Cerebellar cortex (tissue), 1 donor: Measurements from ENCODE around the gene TRPM3.
A peak's percentile ranks its signal among the peaks of the same experiment; 100 is the strongest.

Experiments used
- DNase-seq: peaks from one replicate; pipeline ENCODE4 v3.0.0-alpha.2; 2015; ENCODE audit warnings: low spot score

Gene TRPM3

DNA sequence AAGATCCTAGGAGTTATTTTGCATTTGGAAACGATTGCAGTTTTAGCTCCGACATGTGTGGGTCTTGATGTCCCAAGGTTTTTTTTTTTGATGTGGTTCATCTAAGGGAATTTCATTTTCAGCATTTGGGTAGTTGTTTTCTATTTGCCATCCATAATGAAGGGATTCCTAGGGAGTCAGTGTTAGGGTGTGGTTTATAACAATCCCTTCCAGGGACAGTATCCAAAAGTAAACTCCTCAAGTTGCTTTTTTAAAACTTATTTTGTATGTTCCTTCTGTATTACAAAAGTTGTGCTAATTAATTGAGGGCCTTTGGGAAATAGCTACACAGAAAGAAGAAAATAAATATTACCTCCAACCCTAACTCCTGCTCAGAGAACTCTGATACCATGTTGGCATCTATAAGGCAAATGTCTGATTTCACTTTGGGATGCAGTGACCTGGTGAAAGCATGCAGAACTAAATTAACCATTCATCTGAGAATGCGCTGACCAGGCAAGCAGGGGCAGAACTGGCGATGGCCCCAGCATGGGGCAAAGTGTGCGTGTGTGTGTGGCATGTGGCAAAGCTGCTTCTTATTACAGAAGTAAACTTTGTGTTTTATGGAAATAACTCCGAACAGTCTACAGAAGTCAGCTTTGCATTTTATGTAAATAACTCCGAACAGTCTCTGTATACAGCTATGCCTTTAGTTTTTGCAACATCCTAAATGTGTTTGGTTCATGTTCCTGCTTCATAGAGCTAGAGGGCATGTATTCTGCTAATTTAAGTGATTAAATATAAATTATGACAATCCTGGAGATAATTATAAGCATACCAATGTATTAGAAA is 237.2 kb downstream of the TRPM3 start:
- DNase-seq = no peak

DNA sequence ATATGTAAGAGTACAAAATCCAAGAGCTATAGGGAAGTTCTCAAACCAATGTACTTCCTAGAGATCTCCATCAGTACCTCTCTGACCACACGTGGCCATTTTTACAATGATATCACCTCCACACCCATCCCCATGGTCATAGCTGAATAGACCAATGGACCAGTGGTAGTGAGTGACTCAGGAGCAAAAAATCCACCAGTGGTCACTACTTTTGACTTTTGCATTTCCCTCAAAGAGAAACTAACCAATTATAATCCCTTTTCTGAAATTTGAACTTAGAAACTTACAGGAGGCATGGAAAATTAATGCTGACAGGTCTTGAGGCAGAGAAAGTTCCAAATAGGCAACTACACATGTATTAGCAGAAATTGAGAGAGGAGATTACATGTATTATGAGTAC is 238.4 kb downstream of the TRPM3 start:
- DNase-seq = no peak

- no peak for DNase-seq
These were observed 240.1 kb downstream of the TRPM3 start for GRCh38 chr9:70881333-70881732.

DNA sequence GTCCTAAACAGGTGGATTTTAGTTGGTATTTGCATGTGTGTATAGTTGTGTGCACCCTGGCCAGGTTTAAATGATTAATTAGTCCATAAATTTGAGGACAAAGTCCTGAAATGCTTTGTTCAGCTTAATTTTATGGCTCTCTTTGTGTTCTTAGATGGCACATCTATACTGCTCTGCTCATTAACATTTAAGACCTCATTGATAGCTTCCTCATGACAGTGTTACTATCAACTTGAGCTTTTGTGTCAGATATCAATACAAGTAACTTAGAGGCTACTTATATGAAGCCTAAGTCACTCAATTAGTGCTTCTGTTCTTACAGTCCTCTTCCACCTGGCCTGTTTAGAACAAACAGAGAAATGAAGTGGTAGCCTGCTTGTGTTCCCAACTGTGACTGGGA is 240.9 kb downstream of the TRPM3 start:
- no peak for DNase-seq

DNA sequence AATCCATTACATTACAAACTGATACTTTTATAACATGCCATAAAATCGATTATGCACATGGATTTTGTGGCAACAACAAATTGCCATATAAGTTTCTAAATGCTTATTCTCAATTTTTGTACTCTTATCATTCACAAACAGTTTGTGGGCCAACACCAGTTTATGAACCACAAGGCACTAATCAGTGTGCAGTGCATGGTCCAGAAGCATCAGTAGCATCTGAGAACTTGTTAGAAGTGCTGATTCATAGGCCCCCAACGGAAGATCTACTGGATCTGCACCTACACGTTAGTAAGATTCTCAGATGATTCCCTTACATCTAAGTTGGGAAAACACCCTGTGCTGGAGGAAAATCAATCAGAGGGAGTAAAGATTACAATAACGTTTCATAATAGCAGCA is 242.8 kb downstream of the TRPM3 start:
- no peak for DNase-seq

DNA sequence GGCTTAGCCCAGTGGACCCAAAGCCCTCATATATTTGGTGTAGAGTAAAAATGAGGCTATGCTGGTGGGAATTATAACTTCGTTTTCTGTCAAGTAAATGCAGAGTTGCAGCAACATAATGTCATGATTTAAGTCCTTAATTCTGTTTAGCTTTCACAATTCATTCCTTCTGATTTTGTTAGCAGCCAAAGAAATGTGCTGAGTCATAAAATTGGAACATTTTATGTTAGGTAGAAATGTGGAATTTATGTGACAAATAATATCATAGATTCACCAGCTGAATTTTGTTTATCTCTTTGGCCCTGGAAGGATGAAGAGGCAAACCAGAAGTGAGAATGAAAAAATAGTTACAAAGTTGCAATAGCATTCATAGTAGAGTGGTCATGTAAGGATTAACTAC is 247.0 kb downstream of the TRPM3 start:
- no peak for DNase-seq

- DNase-seq = no peak
These were observed 247.9 kb downstream of the TRPM3 start for GRCh38 chr9:70873506-70873905.

DNA sequence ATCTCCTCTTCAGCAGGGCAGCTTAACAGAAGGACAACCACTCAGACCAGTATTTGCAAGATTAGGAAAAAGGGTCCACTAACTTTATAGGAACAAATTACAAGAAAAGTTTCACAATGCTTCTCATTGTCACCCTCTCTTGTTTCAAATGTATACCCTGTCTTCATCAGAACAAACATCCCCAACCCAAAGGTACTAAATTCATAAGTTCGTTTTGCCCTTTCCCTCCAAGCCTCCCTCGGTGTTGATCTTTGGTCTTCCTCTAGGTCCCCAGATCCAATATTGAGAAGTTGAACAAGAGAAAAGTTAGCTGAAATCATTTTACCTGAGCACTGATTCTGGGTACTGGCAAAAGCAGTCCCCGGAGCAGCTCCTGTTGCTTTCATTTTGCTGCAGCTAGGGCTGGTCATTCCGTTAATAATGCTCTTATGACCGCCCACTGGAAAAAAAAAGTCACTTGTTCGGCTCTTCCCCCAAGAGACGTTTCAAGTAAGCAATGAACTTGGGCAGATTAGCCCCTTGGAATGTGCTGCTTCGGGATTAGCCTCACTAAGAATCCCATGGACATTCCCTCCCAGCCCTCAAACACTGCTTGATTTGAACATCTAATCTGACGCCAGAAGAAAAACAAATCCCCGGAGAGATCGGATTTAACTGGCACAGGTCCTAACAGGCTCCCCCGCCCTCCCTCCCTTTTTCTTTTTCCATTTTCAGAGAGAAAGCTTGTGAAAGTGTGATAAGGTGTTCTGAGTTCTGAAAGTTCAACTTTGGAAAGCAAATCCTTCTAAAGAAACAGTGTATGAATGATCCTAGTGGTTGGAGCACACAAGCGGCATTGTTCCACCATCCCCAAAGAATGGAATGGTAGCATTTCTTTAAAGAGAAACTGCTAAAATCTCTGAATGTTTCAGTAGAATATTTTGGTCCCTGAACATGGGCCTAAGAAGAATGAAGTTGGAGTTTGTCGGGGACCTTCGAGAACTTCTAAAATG is 252.5 kb downstream of the TRPM3 start:
- peak; percentile 27 for DNase-seq

GRCh38 chr9:70868041-70868440 is 253.4 kb downstream of the TRPM3 start:
- DNase-seq = no peak

GRCh38 chr9:70865471-70865870 is 255.9 kb downstream of the TRPM3 start:
- DNase-seq = no peak

DNA sequence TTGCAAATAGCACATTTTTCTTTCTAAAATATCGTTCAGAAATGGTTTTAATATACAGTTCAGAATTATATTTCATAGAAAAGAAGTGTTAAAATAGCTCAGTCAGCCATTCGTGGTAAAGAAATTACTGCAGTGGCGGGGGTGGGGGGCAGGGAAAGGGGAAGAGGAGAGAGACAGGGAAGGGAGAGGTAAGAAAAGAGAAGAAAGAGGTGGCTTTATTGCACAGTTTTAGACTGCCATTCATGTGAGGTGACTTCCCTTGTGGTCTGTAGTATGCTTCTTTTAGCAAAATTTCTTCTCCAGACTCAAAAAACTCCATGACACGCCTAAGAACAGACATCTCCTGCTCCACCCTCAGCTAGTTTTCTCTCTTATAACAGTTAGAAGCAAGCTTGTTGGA is 259.6 kb downstream of the TRPM3 start:
- no peak for DNase-seq

DNA sequence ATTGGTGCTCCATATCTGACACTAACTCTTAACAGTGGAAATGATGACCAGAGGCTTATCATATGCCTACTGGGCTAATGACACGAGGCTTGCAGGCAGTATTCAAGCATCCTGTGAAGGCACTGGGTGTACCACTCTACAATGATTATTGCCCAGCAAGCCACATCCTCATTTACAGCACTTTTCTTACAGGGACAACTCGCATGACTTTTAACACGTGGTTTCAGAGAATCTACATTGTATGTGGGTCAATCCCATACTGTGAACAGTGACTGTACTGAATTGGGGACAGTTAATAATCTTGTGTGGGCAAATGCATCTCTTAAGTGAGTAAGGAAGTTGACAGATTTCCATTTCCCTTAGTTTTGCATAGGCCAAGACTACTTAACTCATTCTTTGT is 260.0 kb downstream of the TRPM3 start:
- DNase-seq = no peak

DNA sequence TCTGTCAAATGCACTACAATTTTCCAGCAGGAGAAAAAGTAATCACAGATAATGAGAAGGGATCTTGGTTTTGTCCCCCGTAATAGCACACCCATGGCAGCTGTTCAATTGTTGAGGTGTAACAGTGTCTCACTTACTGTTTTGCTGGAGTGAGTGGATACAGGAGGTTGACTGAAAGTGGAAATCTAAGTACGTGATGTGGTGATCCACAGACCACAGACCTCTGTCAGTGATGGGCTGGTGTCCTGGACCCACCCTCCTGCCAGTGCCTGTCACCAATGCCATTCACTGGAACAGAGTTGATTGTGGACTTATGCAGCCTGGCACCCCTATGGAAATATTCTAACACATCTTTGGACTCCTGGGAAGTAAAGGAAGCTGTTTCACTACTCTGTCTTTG is 261.7 kb downstream of the TRPM3 start:
- no peak for DNase-seq

- no peak for DNase-seq
These were observed 265.0 kb downstream of the TRPM3 start for GRCh38 chr9:70856411-70856810.

GRCh38 chr9:70852711-70853240 is 268.6 kb downstream of the TRPM3 start:
- DNase-seq = no peak

- no peak for DNase-seq
These were observed 281.2 kb downstream of the TRPM3 start for GRCh38 chr9:70840266-70840665.

- no peak for DNase-seq
These were observed 286.1 kb downstream of the TRPM3 start for GRCh38 chr9:70835323-70835722.

DNA sequence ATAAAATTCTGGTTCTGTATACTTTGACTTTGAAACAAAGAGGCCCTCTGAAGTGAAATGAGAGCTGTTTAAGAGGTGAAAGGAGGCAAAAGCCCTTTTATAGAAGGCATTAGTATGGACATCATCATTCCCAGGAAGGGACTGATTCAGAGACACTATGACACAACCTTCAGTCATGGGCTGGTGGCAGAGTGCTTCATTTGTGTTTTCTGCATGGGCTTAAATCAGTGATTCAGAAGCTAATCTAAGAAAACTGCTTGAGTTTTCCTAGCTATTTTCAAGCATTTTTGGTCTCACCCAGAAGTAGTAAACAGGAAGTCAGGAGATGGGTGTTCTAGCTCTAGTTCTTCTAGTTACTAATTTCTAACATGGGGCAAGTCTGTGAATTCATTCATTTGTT is 288.9 kb downstream of the TRPM3 start:
- DNase-seq = no peak

DNA sequence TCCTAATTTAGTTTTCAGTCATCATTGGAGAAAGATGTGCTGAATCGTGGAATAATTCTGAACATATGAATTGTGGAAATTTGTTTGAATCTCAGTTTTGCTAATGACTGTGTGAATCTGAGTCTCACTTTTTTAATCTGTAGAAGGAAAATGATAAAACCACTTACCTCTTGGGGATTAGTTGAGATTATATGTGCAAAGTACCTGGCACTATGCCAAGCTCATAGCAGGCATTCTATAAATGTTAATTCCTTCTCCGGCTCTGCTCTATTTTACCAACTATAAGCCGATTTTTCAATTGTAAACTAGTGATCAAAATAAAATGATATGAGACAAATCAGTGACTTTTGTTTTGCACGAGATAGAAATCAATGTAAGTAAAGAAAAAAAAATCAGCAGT is 290.8 kb downstream of the TRPM3 start:
- no peak for DNase-seq

- no peak for DNase-seq
These were observed 291.7 kb downstream of the TRPM3 start for GRCh38 chr9:70829591-70830265.

GRCh38 chr9:70826562-70826961 is 294.9 kb downstream of the TRPM3 start:
- DNase-seq = no peak

DNA sequence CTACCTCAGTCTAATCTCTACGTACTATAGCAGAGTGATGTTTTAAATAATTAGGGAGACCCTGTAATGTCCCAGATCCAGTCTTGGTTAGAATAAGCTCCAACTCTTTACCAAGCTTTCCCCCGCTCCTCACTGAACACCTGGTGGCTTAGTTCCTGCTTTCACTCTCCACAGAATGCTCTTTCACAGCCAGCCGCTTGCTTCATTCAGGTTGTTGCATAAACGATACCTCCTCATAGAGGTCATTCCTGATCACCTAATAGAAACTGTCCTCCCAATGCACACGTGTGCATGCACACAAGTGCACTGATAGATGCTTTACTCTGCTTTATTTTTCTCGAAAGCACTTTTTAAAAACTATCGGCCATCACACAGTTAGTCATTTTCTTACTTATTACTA is 298.1 kb downstream of the TRPM3 start:
- DNase-seq = no peak
